GM21390 (cell line): ENCODE data around the gene SKP1.

Source experiments
- ATAC-seq: cut with Tn5 transposase; IDR thresholded peaks from one replicate; pipeline ENCODE4 v1.9.1; 2021; ENCODE audit not compliant: unreplicated experiment

SKP1 gene

DNA sequence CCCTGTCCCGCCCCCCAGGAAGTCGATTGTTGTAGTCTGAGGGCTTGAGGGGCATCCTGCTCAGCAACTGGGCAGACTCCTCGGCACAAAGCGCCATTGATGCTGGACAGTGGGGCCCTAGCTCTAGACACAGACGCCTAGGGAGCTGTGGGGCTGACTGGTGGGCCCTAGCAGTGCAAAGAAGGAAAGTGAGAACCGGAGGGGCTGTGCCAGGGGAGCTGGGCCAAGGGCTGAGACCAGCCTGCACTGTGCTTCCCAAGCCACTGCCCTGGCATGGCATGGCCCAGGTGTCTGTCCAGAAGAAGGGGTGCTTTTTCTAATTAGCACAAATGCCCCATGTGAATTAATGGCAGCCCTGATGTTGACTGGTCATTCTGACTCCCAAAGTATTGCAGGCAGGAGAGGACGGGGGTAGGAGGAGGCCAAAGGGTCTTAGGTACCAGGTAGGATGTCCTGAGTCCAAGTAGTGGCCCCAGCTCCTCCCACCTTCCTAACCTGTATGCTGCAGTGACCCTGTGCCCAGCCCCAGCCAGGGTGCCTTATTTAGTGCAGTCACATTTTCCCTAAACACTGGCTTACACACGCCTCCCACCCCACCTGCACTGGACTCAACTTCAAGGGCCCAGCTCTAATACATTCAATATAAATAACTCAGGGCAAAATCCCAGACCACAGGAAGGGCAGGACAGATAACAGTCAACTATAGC lies 46.4 kb downstream of the SKP1 start:
- ATAC-seq: no peak

DNA sequence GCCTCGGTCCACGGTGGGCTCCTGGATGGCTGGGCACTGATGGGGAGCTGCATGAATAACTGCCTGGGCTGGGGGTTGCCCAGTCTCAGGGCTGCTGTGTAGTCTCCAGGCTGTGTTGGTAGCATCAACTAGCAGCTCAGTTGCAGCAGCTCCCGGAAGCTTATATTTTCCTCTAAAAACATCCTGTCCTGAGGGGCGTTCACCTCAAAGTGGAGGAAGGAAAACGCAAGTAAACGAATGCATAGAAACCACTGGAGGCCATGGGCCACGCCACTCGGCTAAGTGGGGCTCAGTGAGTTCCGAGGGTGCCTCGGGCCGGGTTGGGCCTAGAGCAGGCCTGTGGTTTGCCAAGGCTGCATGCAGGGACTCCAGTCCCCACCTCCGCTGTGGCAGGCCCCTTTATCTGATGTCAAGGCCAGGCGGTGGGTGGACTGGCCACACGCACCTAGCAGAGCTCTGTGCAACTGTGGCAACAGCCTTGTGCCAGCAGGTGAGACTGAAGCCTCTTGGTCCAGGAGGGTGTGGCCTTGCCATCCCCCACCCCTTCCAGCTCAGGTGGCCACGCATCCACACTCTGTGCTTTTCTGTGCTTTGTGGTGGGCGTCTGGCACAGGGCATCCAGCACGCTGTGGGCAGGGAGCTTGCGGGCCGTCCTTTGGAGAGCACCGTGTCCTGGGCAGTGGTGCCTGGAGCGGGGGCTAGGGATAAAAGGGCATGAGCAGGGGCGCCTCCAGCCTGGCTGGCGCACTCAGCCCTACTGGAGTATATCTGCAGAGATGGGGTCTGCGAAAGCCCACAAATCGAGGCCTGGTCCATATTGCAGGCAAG lies 47.1 kb downstream of the SKP1 start:
- no peak for ATAC-seq

DNA sequence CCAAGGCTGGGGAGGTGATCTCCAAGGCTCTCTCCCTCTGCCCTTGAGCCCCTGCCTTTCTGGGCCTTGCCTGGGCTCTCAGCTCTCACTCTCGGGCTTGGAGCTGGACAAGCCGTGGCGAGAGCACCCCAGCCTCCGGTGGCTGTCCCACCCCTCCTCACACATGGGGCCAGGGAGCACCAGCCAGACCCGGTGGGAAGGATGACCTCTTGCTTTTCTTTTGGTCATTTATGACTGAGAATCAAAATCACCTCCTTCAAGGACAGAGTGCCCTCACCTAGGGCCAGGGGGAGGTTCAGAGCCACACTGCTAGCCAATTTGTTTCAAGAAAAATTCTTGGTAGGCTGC lies 48.1 kb downstream of the SKP1 start:
- no peak for ATAC-seq

DNA sequence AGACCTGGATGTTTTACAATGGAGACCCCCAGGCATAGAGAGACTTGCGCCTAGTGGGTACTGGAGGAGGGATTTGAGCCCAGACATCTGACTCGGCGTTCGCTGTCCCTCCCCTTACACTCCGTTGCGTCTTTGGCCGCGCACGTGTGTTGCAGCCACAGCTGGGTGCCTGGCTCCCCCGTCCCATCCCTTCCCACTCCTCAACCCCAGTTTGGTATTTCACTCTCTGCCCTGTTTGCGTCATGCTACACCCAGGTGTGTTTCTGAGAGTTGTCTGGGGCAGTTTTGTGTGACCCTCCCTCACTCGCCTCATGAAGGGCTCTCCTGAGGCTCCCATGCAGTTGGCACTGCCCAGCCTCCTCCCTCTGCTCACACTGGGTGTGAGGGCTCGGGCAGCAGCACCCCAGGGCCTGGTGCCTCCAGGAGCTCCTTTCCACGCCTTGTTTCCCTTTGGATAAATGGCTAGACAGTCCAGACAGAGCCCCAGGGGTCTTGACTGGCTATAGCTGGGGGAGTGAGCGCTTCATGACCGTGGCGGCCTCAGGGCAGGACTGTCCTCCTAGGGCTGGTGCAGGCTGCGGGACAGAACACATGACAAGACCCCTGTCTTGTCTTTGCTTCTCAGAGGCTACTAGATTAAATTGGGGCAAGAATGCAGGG lies 48.6 kb downstream of the SKP1 start:
- no peak for ATAC-seq

DNA sequence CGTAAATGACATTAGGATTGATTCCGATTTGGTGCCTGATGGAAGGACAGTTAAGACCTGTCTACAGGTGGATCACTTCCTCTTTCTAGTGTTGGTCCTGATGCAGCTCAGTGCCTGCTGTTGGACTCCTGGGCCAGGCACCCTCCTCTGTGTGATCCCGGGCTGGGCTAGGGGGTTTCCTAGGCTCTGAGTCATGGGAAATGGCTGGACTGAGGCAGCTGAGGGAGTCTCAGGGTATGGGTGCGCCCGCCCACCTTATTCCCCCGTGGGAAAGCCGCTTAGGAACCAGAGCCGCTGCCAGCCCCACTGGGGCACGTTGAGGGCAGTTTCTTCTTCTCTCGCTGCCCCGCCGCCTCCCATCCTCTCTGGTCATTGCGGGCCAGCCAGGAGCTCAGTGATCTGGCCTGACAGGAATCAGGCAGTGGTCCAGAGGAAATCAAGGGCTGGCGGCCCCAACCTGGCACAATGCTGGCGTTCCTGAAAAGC lies 49.3 kb downstream of the SKP1 start:
- ATAC-seq: no peak

DNA sequence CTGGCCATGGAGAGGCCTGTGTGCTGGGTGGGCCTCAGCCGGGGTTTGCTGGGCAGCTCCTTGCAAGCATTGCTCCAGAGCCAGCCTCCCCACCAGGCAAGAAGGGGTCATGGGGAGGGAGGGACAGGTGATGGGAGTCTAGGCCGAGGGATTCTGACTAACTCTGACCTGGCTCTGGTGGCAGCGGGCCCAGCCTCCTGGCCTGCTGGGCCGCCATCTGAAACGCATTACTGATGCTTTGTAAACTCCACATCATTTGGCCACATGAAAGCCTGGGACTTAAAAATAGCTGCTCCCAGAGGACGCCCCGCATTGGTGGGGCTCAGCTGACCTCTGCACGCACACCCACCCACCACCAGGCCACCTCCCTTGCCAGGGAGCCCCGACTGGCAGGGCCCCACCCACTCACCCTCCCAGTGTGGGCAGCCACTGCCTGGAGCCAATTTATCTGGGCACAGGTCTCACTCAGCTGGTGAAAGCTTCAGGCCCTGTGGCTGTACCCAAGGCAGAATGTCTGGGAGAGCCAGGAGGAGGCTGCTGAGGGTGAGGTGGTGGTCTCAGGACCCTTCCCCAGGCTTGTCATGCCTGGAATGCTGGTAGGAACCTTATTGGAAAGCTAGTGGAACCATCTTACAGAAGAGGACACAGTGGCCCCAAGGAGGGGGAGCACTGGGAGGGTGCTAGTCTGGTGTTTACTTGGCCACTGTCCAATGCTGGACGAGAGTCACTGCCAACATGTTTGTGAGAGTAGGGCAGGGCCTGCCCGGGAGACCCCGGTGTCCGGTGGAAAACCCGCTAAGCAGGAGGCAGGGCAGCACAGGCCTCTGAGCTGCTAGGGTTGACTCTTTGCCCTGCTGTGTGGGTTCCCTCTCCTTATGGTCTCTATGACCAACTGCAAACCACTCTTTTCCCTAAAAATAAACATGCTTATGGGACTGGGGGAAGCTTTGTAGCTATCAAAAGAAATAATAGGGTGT lies 51.4 kb downstream of the SKP1 start:
- ATAC-seq: no peak

DNA sequence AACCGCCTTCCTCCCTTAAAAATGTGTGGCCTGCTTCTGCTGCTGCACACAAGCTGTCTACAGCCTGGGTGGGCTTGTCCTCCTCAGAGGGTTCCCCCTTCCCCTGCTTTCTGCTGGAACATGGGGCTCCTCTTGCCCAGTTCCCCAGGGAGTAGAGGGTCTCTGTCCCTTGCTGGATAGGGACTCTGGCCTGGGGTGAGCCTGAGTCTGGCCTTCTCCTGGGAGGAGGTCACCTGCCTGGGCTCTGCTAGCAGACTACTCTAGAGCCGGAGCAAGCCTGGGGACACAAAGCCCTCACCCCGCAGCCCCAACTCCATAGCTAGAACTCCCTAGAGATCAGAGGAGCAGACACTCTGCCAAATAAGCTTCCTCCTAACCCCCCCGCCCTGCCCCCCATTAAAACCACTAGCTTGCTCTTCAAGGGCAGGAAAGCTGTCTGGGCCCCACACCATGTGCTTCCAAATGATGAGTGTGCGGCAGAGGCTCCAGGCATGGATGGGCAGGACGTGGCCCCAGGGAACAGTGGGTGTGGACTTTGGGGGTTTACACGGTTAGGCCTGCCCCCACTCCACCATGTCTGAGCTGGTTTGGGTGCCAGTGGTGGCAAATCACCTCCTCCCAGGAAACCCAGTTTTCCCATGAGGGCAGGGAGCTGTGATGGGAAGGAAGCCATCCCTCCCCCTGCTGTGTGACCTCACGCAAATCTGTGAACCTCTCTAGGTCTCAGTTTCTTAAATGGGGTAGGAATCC lies 52.3 kb downstream of the SKP1 start:
- no peak for ATAC-seq

DNA sequence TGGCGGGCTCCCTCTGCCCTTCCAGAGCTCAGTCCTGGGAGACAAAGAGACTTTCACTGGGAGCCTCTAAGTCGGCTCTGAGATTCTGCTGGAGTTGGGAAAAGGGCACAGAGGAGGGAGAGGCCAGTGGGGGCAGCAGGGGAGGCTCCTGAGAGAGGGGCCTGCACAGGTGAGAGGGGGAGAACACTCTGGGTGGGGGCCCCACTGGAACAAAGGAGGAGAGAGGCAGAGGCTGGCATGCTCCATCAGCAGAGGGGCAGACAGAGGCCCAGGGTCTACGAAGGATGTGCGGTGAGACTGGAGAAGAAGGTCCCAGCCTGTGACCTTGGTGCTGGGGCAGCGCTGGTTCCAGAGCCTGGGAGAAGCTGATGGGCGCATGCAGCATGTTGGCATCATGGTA lies 53.4 kb downstream of the SKP1 start:
- ATAC-seq: no peak

DNA sequence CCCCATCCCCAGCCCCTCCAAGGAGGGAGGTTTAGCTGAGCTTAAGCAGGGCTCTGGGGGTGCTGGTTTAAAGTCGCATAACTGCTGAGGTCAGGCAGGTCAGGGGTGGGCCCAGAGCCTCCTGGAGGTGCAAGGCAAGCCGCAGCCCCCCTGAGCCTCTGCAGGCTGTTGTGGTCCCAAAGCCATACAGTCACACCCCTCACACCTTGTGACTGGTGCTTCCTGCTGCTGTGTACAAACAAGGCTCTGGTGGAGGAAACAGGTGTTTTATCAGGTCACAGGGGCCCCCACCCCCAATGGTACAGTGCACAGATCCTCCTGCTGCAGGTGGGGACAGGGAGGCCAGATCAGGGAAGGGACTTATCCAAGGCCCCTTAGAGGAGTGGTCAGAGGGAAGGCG lies 54.2 kb downstream of the SKP1 start:
- ATAC-seq: no peak

DNA sequence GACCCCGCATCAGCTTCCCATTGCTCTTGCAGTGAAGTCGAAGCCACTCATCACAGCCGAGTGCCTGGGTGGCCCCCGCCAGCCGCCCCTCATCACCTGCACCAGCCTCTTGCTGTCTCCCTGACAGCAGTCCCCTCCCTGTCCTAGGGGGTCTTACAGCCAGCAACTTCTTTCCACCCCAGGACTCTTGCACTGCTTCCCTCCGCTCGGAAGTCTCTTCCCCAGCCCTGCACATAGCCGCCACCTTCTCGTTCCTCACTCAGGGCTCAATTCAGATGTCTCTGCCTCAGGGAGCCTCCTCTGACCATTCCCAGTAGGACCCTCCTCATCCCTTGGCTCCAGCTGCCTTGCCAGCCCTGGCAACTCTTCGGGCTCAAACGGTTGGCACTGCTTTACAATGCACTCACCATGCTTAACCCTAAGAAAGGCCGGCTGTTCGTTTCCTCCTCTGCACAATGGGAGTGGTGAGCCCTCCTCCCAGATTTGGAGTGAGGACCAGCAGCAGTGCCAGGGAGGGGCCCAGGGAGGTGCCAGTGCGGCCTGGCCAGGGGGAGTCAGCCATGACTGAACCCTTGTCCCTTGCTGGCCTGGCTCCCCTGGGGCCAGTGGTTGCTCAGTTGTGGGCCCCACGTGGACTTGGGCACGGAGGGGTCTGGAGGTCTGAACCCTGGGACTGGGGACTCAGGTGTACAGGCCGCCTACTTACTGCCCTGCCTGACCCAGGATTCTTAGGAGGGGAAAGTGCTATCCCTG lies 56.2 kb downstream of the SKP1 start:
- no peak for ATAC-seq

DNA sequence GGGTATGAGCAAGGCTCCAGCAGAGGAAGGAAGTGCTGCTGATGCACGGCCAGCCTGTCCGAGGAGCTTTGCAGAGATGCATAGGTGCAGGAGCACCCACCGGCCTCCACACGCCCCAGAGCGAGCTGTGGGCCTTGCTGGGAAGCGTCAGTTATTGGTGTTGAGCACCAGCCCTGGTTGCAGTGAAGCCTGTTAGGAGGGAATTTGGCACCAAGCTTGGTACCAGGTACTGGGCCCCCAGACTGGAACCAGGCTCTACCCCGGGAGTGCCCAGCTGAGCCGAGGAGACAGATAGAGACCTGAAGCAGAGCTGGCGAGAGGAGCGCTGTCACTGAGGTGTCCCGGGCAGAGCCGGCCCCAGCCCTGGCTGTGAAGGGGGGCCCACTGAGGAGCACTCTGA lies 57.0 kb downstream of the SKP1 start:
- no peak for ATAC-seq

DNA sequence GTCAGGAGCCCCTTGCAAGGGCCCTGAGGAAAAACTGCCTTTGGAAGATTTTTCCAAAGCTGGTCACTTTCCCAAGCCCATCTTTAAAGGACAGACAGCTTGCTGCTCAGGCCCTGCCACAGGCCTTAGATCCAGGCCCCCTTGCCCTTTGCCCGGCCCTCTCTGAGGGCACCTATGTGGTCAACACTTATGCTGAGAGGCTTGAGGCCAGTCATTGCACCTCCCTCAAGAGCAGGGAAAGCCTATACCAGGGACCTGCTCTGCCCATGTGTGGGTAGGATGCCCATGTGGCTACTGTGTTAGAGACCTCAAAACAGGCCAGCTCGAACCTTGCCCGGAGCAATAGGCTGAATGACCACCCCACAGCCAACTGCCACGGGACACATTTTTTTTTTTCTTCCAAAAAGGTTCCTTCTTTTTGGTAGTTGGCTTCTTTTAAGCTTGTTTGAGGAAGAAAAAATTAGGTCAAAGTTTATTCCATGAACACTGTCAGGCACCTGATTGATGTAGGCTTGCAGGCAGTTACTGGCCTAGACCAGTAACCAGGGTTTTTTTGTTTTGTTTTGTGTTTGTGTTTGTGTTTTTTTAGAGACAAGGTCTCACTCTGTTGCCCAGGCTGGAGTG lies 58.4 kb downstream of the SKP1 start:
- no peak for ATAC-seq

DNA sequence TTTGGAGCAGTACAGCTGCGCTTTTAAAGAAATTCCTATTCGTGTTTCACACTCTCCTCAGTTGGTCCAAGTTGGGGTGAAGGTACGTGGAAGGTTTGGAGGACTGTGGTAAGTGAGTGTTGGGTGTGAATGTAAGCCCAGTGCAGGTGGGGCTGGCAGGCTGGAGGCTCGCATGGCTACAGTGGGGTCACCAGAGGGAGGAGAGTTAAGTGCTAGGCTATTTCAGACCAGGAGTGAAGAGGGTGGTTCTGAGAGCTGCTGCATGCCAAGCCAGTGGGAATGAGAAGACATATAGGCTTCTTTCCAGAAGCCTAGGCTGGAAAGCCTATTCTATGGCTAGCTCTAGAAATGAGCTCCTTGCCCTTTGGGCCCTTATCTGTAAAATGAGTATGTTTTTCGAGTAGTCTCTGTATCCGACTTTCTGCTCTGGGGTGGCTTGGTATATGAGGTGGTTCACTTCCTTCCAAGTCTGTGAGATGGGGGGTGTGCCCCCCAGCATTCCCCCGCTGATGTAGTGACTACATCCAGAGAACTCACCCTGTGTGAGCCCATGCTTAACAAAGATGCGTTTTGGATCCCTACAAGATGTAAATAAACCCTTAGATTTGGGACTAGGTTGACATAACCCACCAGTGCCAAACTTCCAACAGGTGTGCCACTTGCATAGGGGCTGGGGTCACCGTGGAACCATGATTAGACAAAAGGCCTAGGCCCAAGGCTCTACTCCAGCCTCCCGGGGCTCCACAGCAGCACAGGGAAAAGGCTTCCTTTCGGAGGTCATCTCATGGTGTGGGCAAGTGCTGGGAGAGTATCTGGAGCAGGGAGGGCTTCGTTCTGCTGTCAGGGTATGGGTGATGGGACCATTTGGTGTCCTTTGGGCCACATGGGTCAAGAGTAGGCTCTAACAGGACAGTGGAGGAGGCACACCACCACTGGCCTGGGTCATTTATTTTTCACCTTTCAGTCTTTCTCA lies 59.7 kb downstream of the SKP1 start:
- ATAC-seq: no peak

DNA sequence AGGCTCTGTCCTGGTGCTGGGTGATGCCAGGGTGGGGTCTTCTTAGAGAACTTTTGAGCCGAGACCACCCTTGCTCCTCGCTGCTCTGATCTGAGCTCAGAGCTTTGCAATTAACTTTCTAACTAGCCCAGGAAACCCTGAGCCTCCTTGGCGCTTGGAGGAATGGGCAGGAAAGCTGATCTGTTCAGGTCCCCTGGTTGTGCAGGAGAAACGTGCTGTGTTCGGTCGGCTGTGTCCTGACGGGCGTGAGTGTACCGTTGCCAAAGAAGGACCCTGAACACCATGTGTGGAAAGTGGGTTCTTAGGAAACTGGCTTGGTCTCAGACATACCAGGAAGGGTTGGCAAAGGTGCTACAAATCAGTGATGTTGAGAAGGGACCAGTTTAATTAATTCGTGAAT lies 60.5 kb downstream of the SKP1 start:
- no peak for ATAC-seq

DNA sequence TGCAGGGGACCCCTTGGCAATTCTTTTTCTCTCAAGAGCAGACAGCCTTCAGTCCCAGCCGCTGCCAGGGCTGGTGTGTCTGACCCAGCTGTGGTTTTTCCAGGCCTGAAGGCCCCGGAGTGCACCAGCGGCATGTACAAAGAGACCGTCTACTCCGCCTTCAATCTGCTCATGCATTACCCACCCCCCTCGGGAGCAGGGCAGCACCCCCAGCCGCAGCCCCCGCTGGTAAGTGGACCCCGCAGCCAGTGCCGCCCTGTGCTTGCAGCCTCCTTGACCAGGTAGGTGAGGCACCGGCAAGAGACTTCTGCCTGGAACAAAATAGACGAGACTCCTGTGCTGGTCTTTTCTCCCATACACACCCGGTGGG lies 61.0 kb downstream of the SKP1 start:
- ATAC-seq: no peak

DNA sequence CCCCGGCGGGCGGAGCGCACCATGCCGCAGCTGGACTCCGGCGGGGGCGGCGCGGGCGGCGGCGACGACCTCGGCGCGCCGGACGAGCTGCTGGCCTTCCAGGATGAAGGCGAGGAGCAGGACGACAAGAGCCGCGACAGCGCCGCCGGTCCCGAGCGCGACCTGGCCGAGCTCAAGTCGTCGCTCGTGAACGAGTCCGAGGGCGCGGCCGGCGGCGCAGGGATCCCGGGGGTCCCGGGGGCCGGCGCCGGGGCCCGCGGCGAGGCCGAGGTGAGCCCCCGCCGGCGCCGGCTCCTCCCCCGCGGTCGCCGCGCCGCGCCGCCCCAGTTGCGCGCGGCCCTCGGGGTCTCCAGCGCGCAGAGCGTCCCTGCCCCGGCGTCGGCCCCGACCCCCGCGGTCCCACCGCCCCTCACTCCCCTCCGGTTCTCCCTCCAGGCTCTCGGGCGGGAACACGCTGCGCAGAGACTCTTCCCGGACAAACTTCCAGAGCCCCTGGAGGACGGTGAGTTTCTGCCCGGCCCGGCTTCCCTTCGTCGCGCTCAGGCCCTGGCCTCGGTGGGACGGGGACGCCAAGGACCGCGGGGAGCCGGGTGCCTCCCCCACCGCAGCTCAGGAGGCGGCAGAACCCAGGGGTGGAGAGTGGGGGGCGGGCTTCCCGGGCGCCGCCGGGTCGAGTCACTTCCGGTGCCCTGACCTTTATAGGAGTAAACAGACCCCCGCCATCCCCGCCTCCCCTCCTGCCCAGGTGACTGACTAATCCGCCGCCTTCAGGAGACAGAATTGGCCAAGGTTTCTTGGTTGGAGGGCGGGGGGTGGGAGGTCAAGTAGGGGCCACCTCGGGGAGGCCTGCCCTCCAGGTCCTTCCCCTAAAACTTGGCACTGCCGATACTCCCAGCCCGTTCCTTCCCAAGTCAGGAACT lies 61.6 kb downstream of the SKP1 start:
- no peak for ATAC-seq
